RPMI7951 (cell line): ENCODE results near the gene CD177. TPM values are rescaled to one million over a fixed set of nuclear protein-coding genes. Genes with fewer than 3 reads are reported as not detected.
"Not testable (repeated sequence)": the region's sequence is repeated elsewhere in the genome, so short reads cannot be mapped to it uniquely, and the experiment has no call there.

Experiments used
- DNase-seq: peaks from one replicate; pipeline ENCODE4 v3.0.0-alpha.2; 2012; ENCODE audit warnings: low read depth
- total RNA-seq: library from RNA; depleted of rRNA; stranded (reverse); fragments of >200 nt; shearing (Covaris generic); gene quantifications from 2 replicates; pipeline ENCODE4 v1.2.3, GENCODE V29; 2014; rRNA removed

Gene CD177, protein sequence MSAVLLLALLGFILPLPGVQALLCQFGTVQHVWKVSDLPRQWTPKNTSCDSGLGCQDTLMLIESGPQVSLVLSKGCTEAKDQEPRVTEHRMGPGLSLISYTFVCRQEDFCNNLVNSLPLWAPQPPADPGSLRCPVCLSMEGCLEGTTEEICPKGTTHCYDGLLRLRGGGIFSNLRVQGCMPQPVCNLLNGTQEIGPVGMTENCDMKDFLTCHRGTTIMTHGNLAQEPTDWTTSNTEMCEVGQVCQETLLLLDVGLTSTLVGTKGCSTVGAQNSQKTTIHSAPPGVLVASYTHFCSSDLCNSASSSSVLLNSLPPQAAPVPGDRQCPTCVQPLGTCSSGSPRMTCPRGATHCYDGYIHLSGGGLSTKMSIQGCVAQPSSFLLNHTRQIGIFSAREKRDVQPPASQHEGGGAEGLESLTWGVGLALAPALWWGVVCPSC
- not detected in 2 replicates for total RNA-seq

DNA sequence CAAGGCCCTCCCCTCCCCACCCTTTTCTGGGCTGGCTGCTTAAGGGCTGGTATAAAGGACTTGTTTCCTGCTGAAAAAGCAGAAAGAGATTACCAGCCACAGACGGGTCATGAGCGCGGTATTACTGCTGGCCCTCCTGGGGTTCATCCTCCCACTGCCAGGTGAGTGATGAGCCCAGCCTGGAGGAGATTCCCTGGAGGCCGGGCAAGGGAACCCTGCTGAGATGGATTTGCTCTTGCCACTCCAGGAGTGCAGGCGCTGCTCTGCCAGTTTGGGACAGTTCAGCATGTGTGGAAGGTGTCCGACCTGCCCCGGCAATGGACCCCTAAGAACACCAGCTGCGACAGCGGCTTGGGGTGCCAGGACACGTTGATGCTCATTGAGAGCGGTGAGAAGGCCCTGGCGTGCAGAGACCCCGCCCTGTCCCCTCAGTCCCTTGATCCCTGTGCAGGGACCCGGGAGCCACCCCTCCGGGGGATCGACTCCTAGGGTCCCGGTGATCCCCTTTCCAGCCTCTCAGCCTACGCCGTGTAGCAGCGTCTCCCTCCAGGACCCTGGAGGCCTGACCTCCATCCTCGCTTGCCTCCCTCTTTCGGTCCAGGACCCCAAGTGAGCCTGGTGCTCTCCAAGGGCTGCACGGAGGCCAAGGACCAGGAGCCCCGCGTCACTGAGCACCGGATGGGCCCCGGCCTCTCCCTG, at the start of gene CD177:
Gene CD177, plus strand, starts transcription at position 81 of the 699 bp plus-strand sequence. Its CDS starts 29 bp downstream, at position 110.
- DNase-seq: no peak

DNA sequence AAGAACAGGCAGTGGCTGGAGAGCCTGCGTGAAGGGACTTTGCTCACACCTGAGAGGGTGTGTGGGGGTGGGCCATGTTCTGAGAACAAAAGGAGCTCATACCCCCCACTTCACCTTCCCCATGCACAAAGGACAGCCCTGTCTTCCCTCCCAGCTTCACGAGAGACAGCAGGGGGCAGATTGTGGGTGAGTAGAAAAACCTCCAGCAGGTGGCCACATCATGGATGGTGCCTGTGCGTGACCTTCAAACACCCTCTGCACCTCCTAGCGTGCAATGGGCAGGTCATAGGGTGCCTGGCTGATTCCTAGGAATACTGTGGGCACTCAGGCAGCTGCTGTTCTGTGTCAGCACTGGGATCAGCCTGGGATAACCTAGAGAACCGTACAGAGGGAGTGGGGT, 47.8 kb upstream of the CD177 start:
- no peak for DNase-seq

DNA sequence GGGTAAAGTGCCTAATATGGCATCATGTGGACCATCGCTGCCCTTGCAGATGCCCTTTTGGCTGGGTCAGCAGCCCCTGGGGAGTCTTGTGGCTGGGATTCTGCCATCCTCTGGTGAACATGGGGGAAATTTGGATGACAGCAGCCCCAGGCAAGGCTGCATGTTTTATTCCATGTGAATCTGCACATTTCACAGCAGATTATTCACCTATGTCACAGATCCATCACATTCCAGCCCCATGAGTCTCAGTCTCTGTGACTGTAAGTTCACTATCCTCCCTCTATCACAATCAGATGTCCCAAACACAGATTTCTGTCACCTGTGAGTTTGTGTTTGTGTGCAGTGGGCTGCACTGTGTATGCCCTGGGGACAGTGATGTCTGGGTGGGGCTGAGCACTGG, 47.4 kb upstream of the CD177 start:
- DNase-seq: peak; percentile 72

DNA sequence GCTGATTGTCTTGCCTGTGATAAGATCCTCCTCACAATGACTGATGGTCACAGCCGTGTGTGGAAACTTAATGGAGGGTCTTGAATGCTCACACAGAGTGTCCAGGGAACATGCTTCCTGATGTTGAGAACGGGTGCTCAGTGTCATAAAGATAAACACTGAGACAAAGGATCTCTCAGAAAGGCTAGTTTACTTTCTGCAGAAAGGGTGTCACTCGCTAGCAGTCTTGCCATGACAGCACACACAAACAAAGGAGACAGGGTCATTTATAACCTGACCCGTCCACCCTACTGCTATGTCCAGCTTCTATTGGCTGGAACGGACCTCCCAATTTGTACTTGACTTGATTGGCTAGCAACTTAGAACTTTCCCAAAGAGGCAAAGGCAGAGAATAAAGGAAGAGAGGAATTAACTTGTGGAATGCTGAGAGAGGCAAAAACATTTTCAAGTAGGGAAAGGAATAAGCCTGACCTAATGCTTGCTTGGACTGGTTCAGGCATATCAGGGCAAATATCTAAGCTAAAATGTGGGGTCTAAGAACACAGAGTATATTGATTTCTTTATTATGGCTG, 45.2 kb upstream of the CD177 start:
- no peak for DNase-seq

DNA sequence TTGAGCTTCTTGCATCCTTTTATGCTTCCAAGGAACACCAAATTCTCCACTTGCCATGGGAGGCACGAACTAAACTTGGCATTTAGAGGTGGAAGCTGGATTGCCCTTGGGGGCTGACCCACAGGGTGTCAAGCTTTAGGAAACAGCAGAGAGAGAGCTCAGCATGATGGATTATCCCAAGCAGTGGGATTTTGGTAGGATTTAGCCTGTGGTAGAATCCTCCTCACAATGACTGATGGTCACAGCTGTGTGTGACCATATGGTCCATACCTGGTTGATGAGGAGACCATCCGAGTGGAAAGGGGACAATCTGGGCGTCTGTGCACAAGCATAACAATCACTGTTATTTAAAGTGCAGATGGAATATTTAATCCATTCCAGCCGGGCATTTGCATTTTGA, 44.0 kb upstream of the CD177 start:
- DNase-seq: no peak

DNA sequence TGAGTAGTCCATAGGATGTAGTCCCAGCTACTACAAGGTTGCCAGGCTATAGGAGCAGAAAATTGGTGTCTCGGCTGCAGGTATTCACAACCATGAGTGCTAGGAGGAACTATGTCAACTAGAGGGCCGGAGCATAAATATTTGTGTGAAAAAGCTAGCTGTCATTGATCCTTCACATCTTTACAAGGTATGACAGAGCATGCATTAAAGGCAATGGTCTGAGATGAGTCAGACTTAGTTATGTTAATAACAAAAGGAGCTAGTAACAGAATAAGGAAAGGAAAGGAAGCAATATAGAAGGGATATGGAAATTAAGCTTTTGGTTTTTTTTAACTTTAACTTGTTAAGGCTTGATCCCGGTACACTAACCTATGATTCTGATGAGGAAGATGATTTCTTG, 43.3 kb upstream of the CD177 start:
- no peak for DNase-seq

DNA sequence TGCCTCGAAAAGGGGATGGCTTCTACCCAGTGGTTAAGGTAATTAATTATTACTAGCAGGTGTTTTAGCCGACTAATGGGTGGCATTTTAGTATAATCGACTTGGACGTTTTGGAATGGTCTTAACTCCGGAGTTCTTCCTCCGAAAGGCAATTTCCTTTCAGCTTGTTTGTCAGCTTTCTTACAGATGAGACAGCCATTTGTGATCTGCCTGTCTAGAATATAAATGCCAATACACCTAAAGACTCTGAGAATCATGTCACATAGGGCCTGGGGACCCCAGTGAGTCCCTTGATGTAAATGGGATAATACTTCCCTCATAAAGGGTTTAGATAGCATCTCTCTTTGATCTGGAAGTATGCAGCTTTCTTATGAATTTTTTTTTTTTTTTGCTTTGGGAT, 42.2 kb upstream of the CD177 start:
- DNase-seq: no peak

DNA sequence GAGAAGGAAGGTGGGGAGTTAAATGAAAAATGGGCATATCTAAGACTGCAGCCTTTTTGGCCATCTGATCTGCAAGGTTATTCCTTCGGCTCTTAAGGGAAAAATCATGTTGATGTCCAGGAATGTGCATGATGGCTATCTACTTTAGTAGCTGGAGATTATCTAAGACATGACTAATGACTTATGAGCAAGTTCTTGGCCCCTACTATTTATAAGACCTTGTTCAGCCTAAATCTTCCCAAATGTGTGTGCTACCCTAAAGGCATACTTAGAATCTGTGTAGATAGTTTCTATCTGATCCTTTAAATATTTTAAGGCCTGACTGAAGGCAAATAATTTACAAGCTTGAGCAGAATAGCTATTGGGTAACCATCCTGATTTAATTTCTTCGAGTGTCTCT, 41.8 kb upstream of the CD177 start:
- peak; percentile 68 for DNase-seq

DNA sequence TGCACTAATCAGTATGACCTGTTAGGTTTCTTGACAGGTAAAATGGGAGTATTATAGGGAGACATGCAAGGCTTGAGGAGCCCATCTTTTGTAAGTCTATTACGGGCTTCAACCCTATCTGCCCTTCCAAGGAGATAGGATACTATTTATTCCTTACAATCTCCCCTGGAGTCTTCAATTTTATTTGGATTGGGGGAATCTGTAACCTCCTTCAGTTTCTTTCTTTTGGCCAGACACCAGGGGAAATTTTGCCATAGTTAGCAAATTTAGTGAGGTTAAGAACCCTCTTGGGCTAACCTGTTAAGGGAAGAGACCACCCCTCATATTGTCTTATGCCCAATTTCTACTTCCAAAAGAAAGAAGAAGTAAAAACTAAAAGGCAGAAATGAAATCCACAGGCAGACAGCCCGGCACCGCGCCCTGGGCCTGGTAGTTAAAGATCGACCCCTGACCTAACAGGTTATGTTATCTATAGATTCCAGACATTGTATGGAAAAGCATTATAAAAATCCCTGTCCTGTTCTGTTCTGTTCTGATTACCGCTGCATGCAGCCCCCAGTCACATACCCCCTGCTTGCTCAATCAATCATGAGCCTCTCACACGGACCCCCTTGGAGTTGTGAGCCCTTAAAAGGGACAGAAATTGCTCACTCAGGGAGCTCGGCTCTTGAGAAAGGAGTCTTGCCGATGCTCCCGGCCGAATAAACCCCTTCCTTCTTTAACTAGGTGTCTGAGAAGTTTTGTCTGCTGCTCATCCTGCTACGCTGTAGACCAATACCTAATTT, 39.6 kb upstream of the CD177 start:
- DNase-seq: no peak

DNA sequence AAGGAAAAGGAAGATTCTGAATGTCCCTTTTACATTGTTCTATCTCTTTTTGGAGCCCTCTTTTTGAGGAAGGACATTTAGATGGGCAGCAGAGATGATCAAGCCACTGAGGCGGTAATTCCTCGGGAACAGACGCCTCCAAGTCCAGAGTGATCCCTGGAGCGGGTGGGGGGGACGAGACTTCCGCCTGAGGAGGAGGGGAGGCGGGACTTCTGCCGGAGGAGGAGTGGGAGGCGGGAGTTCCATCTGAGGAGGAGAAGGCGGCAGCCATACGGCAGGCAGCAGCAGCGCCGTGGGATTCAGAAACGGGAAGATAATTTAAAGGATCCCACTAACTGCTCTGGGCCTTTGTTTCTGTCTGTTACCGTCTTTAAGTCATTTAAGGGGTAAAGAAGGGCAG, 37.6 kb upstream of the CD177 start:
- peak; percentile 77 for DNase-seq

DNA sequence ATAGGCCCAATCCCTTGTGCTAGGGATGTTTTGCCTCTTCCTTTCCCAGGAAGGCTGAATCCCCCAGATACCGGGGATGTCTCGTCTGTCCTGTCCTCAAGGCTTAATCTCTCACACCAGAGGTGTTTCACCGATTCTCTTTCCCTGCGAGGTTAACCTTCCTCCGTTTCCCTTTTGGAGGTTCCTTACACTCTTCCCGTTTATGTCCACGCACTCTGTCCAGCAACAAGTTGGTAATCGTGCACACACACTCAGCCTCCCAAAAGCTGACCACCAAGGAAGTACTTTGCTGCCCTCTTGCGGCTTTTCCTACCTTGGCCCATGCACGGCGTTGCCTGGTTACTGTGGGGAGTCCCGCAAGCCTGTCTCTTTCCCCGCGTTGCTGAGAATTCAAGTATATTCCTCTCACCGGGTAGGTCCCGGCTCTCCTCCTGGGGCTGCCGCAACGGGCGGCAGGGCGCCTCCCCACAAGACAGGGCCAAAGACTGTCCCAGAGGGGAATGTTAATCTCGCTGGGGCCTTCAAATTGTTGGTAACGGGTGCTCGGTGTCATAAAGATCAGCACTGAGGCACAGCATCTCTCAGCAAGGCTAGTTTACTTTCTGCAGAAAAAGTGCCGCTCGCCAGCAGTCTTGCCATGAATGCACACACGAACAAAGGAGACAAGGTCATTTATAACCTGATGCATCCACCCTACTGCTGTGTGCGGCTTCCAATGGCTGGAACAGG, 36.7 kb upstream of the CD177 start:
- DNase-seq: peak; percentile 88

DNA sequence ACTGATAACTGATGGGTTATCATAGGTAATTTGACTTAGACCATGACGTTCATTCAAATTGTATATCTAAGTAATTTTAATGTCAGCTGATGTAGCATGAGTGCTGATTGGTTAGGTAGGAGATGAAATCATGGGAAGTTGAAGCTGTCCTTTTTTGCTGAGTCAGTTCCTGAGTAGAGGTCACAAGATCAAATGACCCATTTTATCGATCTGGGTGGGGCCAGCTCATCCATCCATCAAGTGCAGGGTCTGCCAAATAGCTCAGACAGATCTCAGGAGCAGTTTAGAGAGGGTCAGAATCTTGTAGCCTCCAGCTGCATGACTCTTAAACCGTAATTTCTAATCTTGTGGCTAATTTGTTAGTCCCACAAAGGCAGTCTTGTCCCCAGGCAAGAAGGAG, 35.3 kb upstream of the CD177 start:
- peak; percentile 40 for DNase-seq

DNA sequence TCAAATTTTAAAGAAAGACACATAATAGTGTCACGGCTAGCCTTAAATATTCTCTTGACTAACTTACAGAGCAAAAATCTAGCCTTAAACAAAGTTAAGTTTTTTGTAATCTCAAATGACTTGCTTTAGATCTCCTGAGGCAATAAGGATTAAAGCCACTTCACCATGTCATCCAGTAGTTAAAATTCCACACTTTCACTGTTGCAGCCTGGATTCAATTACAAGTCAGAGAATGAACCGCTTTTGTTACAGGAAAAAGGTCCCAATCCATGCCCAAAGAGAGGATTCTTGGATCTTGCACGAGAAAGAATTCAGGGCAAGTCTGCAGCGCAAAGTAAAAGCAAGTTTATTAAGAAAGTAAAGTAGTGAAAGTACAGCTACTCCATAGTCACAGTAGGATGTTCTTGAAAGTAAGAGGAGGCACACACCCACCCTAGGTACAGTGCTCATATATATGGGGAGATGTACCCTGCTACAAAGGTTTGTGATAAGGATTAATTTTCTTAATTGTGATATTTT, 34.6 kb upstream of the CD177 start:
- peak; percentile 55 for DNase-seq

DNA sequence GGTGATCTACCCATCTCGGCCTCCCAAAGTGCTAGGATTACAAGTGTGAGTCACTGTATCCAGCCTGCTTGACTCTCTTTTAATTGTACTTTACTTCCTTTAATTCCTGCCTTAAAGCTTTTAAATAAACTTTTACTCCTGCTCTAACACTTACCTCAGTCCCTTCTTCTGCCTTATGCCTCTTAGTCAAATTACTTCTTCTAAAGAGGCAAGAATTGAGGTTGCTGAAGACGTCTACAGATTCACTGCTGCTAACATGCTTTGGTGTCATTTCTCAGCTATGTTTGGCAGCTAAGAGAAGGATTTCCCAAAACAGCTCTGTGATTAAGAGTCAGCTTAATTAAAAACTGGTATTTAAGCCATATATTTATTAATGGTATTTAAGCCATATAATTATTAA, 32.9 kb upstream of the CD177 start:
- no peak for DNase-seq

DNA sequence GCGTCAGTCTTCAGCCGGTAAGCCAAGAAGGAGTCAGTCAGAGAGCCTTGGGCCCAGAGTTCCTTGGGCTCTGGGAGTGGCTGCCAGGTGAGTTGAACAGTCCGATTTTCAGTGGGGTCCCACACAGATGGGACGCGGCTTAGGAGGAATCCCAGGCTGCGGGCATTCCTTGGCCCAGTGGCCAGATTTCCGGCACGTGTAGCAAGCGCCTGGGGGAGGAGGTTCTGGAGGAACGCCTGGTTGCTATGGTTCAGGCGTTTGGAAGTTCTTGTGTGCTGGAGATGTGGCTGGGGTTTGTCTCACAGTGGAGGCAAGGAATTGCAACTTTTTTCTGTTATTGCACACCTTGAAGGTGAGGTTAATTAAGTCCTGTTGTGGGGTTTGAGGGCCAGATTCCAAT, 26.7 kb upstream of the CD177 start:
- DNase-seq: peak; percentile 27

DNA sequence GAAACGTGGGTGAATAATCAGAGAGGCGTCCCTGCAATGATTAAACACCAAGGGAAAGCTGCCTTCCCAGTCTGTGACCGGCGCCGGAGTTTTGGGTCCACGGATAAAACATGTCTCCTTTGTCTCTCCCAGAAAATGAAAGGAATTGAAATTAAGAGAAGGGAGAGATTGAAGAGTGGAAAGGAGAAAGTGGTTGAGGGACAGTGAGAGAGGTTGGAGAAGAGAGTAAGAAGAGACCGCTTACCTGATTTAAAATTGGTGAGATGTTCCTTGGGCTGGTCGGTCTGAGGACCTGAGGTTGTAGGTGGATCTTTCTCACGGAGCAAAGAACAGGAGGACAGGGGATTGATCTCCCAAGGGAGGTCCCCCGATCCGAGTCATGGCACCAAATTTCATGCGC, 24.9 kb upstream of the CD177 start:
- not testable (repeated sequence) for DNase-seq

DNA sequence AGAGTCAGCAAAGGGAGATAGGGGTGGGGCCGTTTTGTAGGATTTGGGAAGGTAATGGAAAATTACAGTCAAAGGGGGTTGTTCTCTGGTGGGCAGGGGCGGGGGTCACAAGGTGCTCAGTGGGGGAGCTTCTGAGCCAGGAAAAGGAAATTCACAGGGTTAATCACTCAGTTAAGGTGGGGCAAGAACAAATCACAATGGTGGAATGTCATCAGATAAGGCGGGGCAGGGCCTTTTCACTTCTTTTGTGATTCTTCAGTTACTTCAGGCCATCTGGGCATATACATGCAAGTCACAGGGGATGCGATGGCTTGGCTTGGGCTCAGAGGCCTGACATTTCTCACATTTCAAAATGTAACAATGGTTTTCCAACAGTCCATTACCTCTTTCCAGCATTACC, 24.4 kb upstream of the CD177 start:
- DNase-seq: not testable (repeated sequence)

DNA sequence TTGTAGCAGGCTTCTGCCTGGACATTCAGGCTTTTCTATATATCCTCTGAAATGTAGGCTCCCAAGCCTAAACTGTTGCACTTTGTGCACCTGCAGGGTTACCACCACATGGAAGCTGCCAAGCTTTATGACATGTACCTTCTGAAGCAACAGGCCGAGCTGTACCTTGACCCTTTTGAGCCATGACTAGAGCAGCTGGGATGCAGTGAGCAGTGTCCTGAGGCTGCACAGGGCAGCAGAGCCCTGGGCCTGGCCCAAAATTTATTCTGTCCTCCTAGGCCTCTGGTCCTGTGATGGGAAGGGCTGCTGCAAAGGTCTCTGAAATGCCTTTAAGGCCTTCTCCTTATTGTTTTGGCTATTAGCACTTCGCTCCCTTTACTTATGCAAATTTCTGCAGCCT, 23.5 kb upstream of the CD177 start:
- DNase-seq: no peak

DNA sequence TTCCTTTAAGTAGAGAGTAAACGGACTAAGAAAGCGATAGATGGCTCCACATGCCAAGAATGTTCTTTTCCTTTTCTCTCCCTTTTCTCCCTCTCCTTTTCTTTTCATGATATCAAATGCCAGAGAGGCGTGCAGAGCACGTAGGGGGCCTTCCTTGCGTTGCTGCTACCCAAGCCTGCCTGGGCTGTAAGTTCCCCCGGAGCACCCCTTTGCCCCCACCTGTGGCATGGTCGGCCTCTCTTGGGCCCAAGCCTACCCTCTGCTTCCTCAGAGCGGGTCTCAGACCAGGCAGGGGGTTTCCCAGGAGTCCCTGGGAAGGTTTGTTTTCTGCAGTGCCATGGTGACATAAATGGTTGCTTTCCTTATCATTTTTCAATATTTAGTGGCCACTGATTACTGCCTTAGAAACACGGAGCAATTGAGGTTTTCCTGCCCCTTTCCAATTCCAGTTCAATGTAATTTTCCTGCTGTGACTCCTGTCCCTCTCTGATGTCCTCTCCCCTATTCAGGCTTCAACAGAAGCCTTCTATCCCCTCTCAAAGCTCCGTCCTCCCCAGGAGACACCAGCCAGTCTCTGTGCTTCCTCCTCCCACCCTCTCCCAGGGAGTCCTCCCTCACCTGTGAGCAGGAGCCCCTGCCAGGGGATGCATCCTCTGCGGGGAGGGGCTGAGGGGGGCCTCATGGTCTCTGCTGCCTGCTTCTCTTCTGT, 22.6 kb upstream of the CD177 start:
- no peak for DNase-seq

DNA sequence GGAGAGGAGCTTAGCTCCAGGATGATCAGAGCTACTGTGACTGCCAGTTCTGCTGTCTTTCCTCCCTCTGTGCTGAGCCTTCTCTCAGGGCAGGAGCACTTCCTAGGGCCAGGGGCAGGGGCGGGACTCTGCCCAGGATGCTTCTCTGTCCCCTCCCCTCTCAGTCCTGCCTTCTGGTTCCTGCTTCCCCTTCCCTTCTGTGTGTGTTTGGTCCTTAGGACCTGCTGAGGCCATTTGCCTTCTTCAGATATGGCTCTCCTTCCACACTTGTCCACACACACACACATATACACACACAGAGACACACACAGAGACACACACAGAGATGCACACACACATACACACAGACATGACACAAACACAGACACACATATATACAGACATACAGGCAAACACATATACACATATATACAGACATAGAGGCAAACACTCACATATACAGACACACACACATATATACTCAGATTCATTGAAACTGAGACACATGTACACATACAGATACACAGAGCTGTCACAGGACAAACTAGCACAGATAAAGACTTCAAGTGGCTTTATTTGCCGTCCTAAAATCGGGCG, 22.0 kb upstream of the CD177 start:
- no peak for DNase-seq
